Smooth muscle cell (in vitro differentiated cells): ENCODE data around the gene TOR1AIP2. TPM values are rescaled to one million over a fixed set of nuclear protein-coding genes. Genes with fewer than 3 reads are reported as not detected.
A peak's percentile ranks its signal among the peaks of the same experiment; 100 is the strongest.
"Not testable (repeated sequence)": the region's sequence is repeated elsewhere in the genome, so short reads cannot be mapped to it uniquely, and the experiment has no call there.

ENCODE experiments used
- DNase-seq: peaks from one replicate; lab custom pipeline; 2025; ENCODE audit not compliant: unreplicated experiment; lab: John Stamatoyannopoulos, UW
- H2AFZ ChIP-seq: fragments of 200-600 bp; sonication (generic); 2 replicates; pipeline ENCODE4 v1.6.0; 2016; ENCODE audit warnings: antibody characterized with exemption, low read depth, mild to moderate bottlenecking
- H3F3A ChIP-seq: fragments of 200-600 bp; sonication (generic); 2 replicates; pipeline ENCODE4 v1.6.0; 2017; ENCODE audit warnings: antibody characterized with exemption, low read depth
- H3K27ac ChIP-seq: fragments of 200-600 bp; sonication (generic); 2 replicates; pipeline ENCODE4 v1.5.1; 2016; ENCODE audit warnings: low read depth, mild to moderate bottlenecking
- H3K27me3 ChIP-seq: fragments of 200-600 bp; sonication (generic); 2 replicates; pipeline ENCODE4 v1.6.1; 2016; ENCODE audit warnings: low read depth, mild to moderate bottlenecking
- H3K36me3 ChIP-seq: fragments of 200-600 bp; sonication (generic); 2 replicates; pipeline ENCODE4 v1.5.1; 2016; ENCODE audit warnings: low read depth
- H3K4me1 ChIP-seq: fragments of 200-600 bp; sonication (generic); 2 replicates; pipeline ENCODE4 v1.5.1; 2016; ENCODE audit warnings: low read depth
- H3K4me2 ChIP-seq: fragments of 200-600 bp; sonication (generic); 2 replicates; pipeline ENCODE4 v1.6.0; 2016; ENCODE audit warnings: mild to moderate bottlenecking
- H3K4me3 ChIP-seq: fragments of 200-600 bp; sonication (generic); 2 replicates; pipeline ENCODE4 v1.5.1; 2016; ENCODE audit warnings: mild to moderate bottlenecking
- H3K79me2 ChIP-seq: fragments of 200-600 bp; sonication (generic); 2 replicates; pipeline ENCODE4 v1.6.0; 2016; ENCODE audit warnings: low read depth, mild to moderate bottlenecking
- H3K9ac ChIP-seq: fragments of 200-600 bp; sonication (generic); 2 replicates; pipeline ENCODE4 v1.6.0; 2016; ENCODE audit warnings: low read depth
- H3K9me3 ChIP-seq: fragments of 200-600 bp; sonication (generic); replicated peaks from 2 replicates; pipeline ENCODE4 v1.5.1; 2016; ENCODE audit warnings: low read depth
- H4K20me1 ChIP-seq: fragments of 200-600 bp; sonication (generic); 2 replicates; pipeline ENCODE4 v1.6.0; 2016; ENCODE audit warnings: low read depth
- CTCF ChIP-seq: fragments of 200-600 bp; sonication (generic); IDR thresholded peaks from 2 replicates; pipeline ENCODE4 v1.5.1; 2017; ENCODE audit warnings: borderline replicate concordance, mild to moderate bottlenecking, antibody characterized with exemption; ENCODE audit not compliant: insufficient read depth, poor library complexity, severe bottlenecking
- WGBS: methylation state at CpG from one replicate; pipeline ENCODE4 v1.1.7; 2016; ENCODE audit warnings: low lambda C conversion rate; 5-methylcytosine and 5-hydroxymethylcytosine counted together
- polyA plus RNA-seq: library from polyadenylated mRNA; unstranded; fragments of >200 nt; fragmentation: Nextera tagmentation; extraction: Ambion mirVana; gene quantifications from 2 replicates; pipeline ENCODE4 v1.2.1, GENCODE V29; 2016
- total RNA-seq: library from RNA; depleted of rRNA; stranded (reverse); fragments of >200 nt; gene quantifications from 2 replicates; pipeline ENCODE4 v1.2.3, GENCODE V29; 2014

TOR1AIP2 gene
- total and polyA plus RNA-seq, 2 experiments from 2014 or later = 14.2 to 105 TPM

DNA sequence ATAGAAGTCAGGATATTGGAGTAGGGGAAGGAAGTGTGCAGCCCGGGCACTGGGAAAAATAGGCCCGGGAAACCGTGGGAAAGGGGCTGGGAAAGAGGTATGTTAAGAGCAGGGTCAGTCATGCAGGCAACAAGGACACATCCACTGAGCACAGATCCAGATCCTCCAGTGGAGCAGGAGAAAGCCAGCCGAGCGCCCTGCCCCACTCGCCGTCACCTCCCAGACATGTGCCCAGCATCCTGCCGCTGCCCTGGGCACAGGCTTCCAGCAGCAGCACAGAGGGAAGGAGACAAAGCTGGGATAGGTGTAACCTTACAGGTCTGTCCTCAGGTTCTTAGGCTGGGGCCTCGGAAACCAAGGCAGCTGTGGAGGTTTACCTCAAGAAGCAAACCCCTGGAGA lies 70.3 kb downstream of the TOR1AIP2 start:
- Histone ChIP-seq H3K4me2 (peak overlapping the region; percentile 69), H3K79me2 (no peaks in the 10 kb centered on the region), H3K27me3 (peaks cover 19% of the 10 kb centered on the region), H2AFZ (no peak overlapping the region), H3K9me3 (no peaks in the 10 kb centered on the region), H3K4me1 (peaks cover 2% of the 10 kb centered on the region), H3K4me3 (no peak overlapping the region), H3K9ac (no peak overlapping the region), H3K36me3 (no peaks in the 10 kb centered on the region), H3K27ac (no peak overlapping the region), H3F3A (peaks cover 6% of the 10 kb centered on the region), H4K20me1 (no peaks in the 10 kb centered on the region)
- no peak for DNase-seq
- WGBS = 92% methylated on average over 9 of the region's 9 CpGs
- no peak for TF ChIP-seq CTCF

DNA sequence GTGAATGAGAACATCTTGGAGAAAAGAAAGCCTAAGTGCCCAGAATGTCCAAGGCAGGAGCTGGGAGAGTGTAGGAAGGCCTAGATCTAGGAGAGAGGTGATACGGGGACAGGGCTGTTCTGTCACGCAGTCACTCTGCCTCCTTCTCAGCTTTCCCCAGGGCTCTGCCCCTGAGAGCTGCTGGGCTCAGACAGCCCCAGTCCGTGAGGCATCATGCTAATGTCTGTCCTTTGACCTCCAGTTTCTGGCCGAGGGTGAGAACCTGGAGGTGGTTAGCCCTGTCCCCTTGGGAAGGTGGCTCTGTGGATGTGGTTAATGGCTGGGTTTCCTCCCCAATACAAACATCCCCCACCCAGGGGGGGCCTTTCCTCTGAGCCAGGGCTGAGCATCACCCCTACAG lies 71.3 kb downstream of the TOR1AIP2 start:
- H3K4me2 ChIP-seq = no peak overlapping the region
- H3K4me1 ChIP-seq = peaks cover 2% of the 10 kb centered on the region
- no peak overlapping the region for H2AFZ ChIP-seq
- no peaks in the 10 kb centered on the region for H3K79me2 ChIP-seq
- H3F3A ChIP-seq = peaks cover 6% of the 10 kb centered on the region
- H3K27me3 ChIP-seq = peaks cover 22% of the 10 kb centered on the region
- no peak for DNase-seq
- no peak overlapping the region for H3K9ac ChIP-seq
- no peaks in the 10 kb centered on the region for H3K9me3 ChIP-seq
- 95% methylated on average over 4 of the region's 4 CpGs for WGBS
- H3K36me3 ChIP-seq = no peaks in the 10 kb centered on the region
- H3K27ac ChIP-seq = no peak overlapping the region
- TF ChIP-seq CTCF = no peak
- H4K20me1 ChIP-seq = no peaks in the 10 kb centered on the region
- H3K4me3 ChIP-seq = no peak overlapping the region

DNA sequence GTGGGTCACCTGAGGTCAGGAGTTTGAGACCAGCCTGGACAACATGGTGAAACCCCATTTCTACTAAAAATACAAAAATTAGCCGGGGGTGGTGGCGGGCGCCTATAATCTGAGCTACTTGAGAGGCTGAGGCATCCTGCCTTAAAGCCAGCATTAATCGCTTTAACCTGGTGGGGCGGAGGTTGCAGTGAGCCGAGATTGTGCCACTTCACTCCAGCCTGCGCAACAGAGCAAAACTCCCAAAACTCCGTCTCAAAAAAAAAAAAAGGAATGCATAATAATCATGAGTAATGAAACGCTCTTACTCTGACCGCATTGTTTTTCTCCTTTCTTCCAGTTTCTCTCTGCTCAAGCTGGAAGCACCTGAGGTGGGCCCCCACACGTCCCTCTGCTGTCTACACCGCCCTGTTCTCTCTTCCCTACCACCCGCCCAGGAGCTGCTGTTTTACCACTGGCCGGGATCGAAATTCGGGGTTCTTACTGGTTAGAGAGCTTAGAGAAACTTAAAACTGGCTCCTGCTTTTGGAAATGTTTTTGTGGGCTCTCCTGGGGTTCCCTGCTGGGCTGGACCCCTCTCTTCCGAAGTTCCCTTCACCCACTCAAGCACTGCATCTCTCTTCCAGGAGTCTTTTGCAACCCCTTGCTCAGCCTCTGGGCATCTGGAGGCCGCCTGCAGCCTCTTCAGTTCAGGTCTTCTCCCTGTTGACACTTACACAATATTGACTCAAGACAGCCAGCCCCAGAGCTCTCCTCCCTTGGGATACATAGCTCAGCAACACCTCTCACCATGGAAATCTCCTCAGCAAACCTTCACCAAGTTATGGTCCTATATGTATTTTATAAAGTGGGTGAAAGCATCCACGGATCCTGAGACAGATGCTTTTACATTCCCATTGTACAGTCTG lies 72.1 kb downstream of the TOR1AIP2 start:
- no peaks in the 10 kb centered on the region for H4K20me1 ChIP-seq
- DNase-seq = no peak
- WGBS = 97% methylated on average over 19 of the region's 19 CpGs
- peaks cover 6% of the 10 kb centered on the region for H3F3A ChIP-seq
- no peak overlapping the region for H3K9ac ChIP-seq
- TF ChIP-seq CTCF = no peak
- H3K27ac ChIP-seq = no peak overlapping the region
- H2AFZ ChIP-seq = no peak overlapping the region
- no peaks in the 10 kb centered on the region for H3K79me2 ChIP-seq
- H3K36me3 ChIP-seq = no peaks in the 10 kb centered on the region
- H3K4me3 ChIP-seq = no peak overlapping the region
- H3K4me1 ChIP-seq = peaks cover 2% of the 10 kb centered on the region
- peaks cover 22% of the 10 kb centered on the region for H3K27me3 ChIP-seq
- H3K4me2 ChIP-seq = no peak overlapping the region
- no peaks in the 10 kb centered on the region for H3K9me3 ChIP-seq

GRCh38 chr1:179804417-179804816 lies 73.2 kb downstream of the TOR1AIP2 start:
- H3K9ac ChIP-seq, DNase-seq, H3K9me3 ChIP-seq, H2AFZ ChIP-seq, H3F3A ChIP-seq, H3K4me3 ChIP-seq, H3K4me2 ChIP-seq, H3K27ac ChIP-seq, H3K36me3 ChIP-seq, H3K79me2 ChIP-seq, H4K20me1 ChIP-seq, H3K4me1 ChIP-seq: not testable (repeated sequence)
- peaks cover 23% of the 10 kb centered on the region for H3K27me3 ChIP-seq
- WGBS = 100% methylated on average over 2 of the region's 2 CpGs
